Neuronal stem cell (in vitro differentiated cells): ENCODE measurements around the gene MYH14.

Source experiments
- DNase-seq: peaks from one replicate; pipeline ENCODE4 v3.0.0-alpha.2; 2013; ENCODE audit warnings: low spot score
- H2AFZ ChIP-seq: one replicate; pipeline ENCODE4 v1.6.1; 2013; ENCODE audit warnings: mild to moderate bottlenecking, low read length, inconsistent platforms
- H2AK5ac ChIP-seq: 2 replicates; pipeline ENCODE4 v1.6.1; 2013; ENCODE audit warnings: low read depth, mild to moderate bottlenecking, inconsistent platforms, low read length, moderate library complexity, mixed read lengths
- H2BK120ac ChIP-seq: 2 replicates; pipeline ENCODE4 v1.6.1; 2013; ENCODE audit warnings: low read depth, mild to moderate bottlenecking, inconsistent platforms, low read length, moderate library complexity, mixed read lengths
- H2BK12ac ChIP-seq: one replicate; pipeline ENCODE4 v1.6.1; 2013; ENCODE audit warnings: low read length, inconsistent platforms
- H2BK15ac ChIP-seq: 2 replicates; pipeline ENCODE4 v1.6.1; 2013; ENCODE audit warnings: mild to moderate bottlenecking, low read length, inconsistent platforms, mixed read lengths
- H2BK5ac ChIP-seq: one replicate; pipeline ENCODE4 v1.6.1; 2013; ENCODE audit warnings: inconsistent platforms, mild to moderate bottlenecking, low read length, moderate library complexity
- H3K14ac ChIP-seq: one replicate; pipeline ENCODE4 v1.6.1; 2013; ENCODE audit warnings: low read length, inconsistent platforms
- H3K18ac ChIP-seq: 2 replicates; pipeline ENCODE4 v1.6.1; 2013; ENCODE audit warnings: low read length, inconsistent platforms
- H3K23ac ChIP-seq: 2 replicates; pipeline ENCODE4 v1.6.1; 2013; ENCODE audit warnings: low read depth, mild to moderate bottlenecking, mixed read lengths, low read length, inconsistent platforms; ENCODE audit not compliant: poor library complexity
- H3K27ac ChIP-seq: replicated peaks from 3 replicates; pipeline ENCODE4 v1.5.1; 2013; ENCODE audit warnings: low read length, inconsistent platforms
- H3K27me3 ChIP-seq, 3 experiments: 2 replicates each; pipeline ENCODE4 v1.6.1; 2013; ENCODE audit warnings: low read length in 3 of 3, mild to moderate bottlenecking in 2 of 3, inconsistent platforms in 1 of 3, low read depth in 1 of 3, mixed read lengths in 1 of 3, moderate library complexity in 1 of 3; ENCODE audit not compliant: control insufficient read depth in 3 of 3, insufficient read depth in 3 of 3
- H3K36me3 ChIP-seq, 2 donors: replicated peaks in 1 of 2; 2 replicates each; pipeline ENCODE4 v1.6.1; 2013; ENCODE audit warnings: low read length in 2 of 2; ENCODE audit not compliant: control insufficient read depth in 2 of 2, insufficient read depth in 2 of 2
- H3K4ac ChIP-seq: 2 replicates; pipeline ENCODE4 v1.6.1; 2013; ENCODE audit warnings: inconsistent platforms, mild to moderate bottlenecking, low read length, moderate library complexity
- H3K4me1 ChIP-seq, 2 donors: 1 replicate in 1 of 2; 2 replicates in 1 of 2; pipeline ENCODE4 v1.6.1; 2013; ENCODE audit warnings: low read length in 2 of 2, low read depth in 1 of 2; ENCODE audit not compliant: control insufficient read depth in 2 of 2, insufficient read depth in 1 of 2
- H3K4me2 ChIP-seq: one replicate; pipeline ENCODE4 v1.6.1; 2013; ENCODE audit warnings: mild to moderate bottlenecking, low read length, inconsistent platforms; ENCODE audit not compliant: insufficient read depth, poor library complexity, severe bottlenecking
- H3K4me3 ChIP-seq, 2 donors: 2 replicates each; pipeline ENCODE4 v1.5.1; 2013; ENCODE audit warnings: low read length in 2 of 2, mild to moderate bottlenecking in 2 of 2, inconsistent platforms in 1 of 2, moderate library complexity in 1 of 2
- H3K79me1 ChIP-seq: one replicate; pipeline ENCODE4 v1.6.1; 2013; ENCODE audit warnings: low read depth, mild to moderate bottlenecking, inconsistent platforms, low read length, moderate library complexity
- H3K9ac ChIP-seq: one replicate; pipeline ENCODE4 v1.6.1; 2013; ENCODE audit warnings: mild to moderate bottlenecking, low read depth, low read length, inconsistent platforms; ENCODE audit not compliant: poor library complexity
- H3K9me3 ChIP-seq, 2 donors: replicated peaks in 1 of 2; 2 replicates each; pipeline versions ENCODE3 to v1.6.1; 2013; ENCODE audit warnings: low read length in 2 of 2, mild to moderate bottlenecking in 2 of 2, inconsistent platforms in 1 of 2, low read depth in 1 of 2, mixed read lengths in 1 of 2, moderate library complexity in 1 of 2; ENCODE audit not compliant: control insufficient read depth in 2 of 2, insufficient read depth in 1 of 2
- H4K8ac ChIP-seq: one replicate; pipeline ENCODE4 v1.6.1; 2013; ENCODE audit warnings: low read depth, mild to moderate bottlenecking, inconsistent platforms, low read length, moderate library complexity
- H4K91ac ChIP-seq: one replicate; pipeline ENCODE4 v1.6.1; 2013; ENCODE audit warnings: low read length, low read depth, mild to moderate bottlenecking, inconsistent platforms; ENCODE audit not compliant: poor library complexity
- WGBS, 2 donors: extraction: QIAGEN DNeasy Blood & Tissue Kit; methylation state at CpG; one replicate each; pipeline ENCODE4 v1.1.7; 2013; ENCODE audit warnings: missing lambda C conversion rate in 2 of 2, mixed read lengths in 1 of 2; ENCODE audit not compliant: insufficient read length in 2 of 2, insufficient replicate concordance in 1 of 2; ENCODE audit errors: extremely low coverage in 2 of 2; 5-methylcytosine and 5-hydroxymethylcytosine counted together

MYH14 gene

GRCh38 chr19:50248826-50249225 is 45.4 kb downstream of the MYH14 start:
- Histone ChIP-seq H3K18ac (no peak overlapping the region), H3K4me3 (peak overlapping the region in 1 of 2 donors; percentile 16), H2BK120ac (no peak overlapping the region)

GRCh38 chr19:50249636-50250035 is 46.2 kb downstream of the MYH14 start:
- no peak for DNase-seq
- no peak overlapping the region for H2AFZ ChIP-seq
- peaks cover 10 to 11% of the 10 kb centered on the region in 2 donors for H3K9me3 ChIP-seq
- peaks cover 0 to 7% (median 0%) of the 10 kb centered on the region in 3 experiments for H3K27me3 ChIP-seq
- H2AK5ac ChIP-seq, result no peak overlapping the region
- H3K4me2 ChIP-seq, result no peak overlapping the region
- no peak overlapping the region for H2BK12ac ChIP-seq
- no peak overlapping the region for H4K91ac ChIP-seq
- H3K18ac ChIP-seq, result peak overlapping the region; percentile 48
- H3K36me3 ChIP-seq, result peaks cover 0 to 5% of the 10 kb centered on the region in 2 donors
- no peak overlapping the region for H3K23ac ChIP-seq
- H3K9ac ChIP-seq, result no peak overlapping the region
- no peak overlapping the region for H3K27ac ChIP-seq
- no peak overlapping the region for H2BK120ac ChIP-seq
- WGBS, 2 donors, result no CpG with 5 or more reads among the region's 16 CpGs
- no peak overlapping the region for H3K4me3 ChIP-seq
- no peak overlapping the region for H4K8ac ChIP-seq
- H3K14ac ChIP-seq, result peak overlapping the region; percentile 56
- no peak overlapping the region for H3K4ac ChIP-seq
- no peak overlapping the region for H2BK15ac ChIP-seq
- no peak overlapping the region for H2BK5ac ChIP-seq
- H3K79me1 ChIP-seq, result peaks cover 2% of the 10 kb centered on the region
- no peaks in the 10 kb centered on the region for H3K4me1 ChIP-seq

More at GRCh38 chr19:50248826-50249225, 45.4 kb downstream of the MYH14 start:
- Histone ChIP-seq H2BK5ac (no peak overlapping the region), H3K9me3 (peaks cover 10 to 11% of the 10 kb centered on the region in 2 donors), H3K79me1 (peaks cover 2% of the 10 kb centered on the region), H4K8ac (peak overlapping the region; percentile 65), H2AK5ac (no peak overlapping the region), H2BK12ac (no peak overlapping the region), H3K23ac (peak overlapping the region; percentile 85), H3K27ac (no peak overlapping the region), H2AFZ (no peak overlapping the region), H3K36me3 (peaks cover 0 to 5% of the 10 kb centered on the region in 2 donors), H3K27me3 (peaks cover 0 to 7% (median 0%) of the 10 kb centered on the region in 3 experiments), H3K14ac (no peak overlapping the region), H3K9ac (no peak overlapping the region), H3K4ac (no peak overlapping the region), H4K91ac (no peak overlapping the region), H3K4me1 (no peaks in the 10 kb centered on the region), H3K4me2 (no peak overlapping the region), H2BK15ac (no peak overlapping the region)
- no peak for DNase-seq
- WGBS, 2 donors, result no CpG with 5 or more reads among the region's 19 CpGs

GRCh38 chr19:50250450-50251136 is 47.2 kb downstream of the MYH14 start:
- no peak overlapping the region for H3K9ac ChIP-seq
- no peak overlapping the region for H2BK12ac ChIP-seq
- no peaks in the 10 kb centered on the region for H3K4me1 ChIP-seq
- H3K79me1 ChIP-seq, result peaks cover 2% of the 10 kb centered on the region
- peaks cover 0 to 5% of the 10 kb centered on the region in 2 donors for H3K36me3 ChIP-seq
- no peak overlapping the region for H4K8ac ChIP-seq
- no peak overlapping the region for H2AK5ac ChIP-seq
- DNase-seq, result no peak
- no peak overlapping the region for H2BK120ac ChIP-seq
- H3K27me3 ChIP-seq, result peaks cover 0 to 7% (median 0%) of the 10 kb centered on the region in 3 experiments
- no peak overlapping the region for H3K23ac ChIP-seq
- H2BK15ac ChIP-seq, result no peak overlapping the region
- no peak overlapping the region for H4K91ac ChIP-seq
- H3K9me3 ChIP-seq, result peaks cover 10 to 13% of the 10 kb centered on the region in 2 donors
- H3K4me3 ChIP-seq, result no peak overlapping the region
- H3K27ac ChIP-seq, result no peak overlapping the region
- H2AFZ ChIP-seq, result no peak overlapping the region
- no peak overlapping the region for H3K4ac ChIP-seq
- H3K14ac ChIP-seq, result no peak overlapping the region
- WGBS, 2 donors, result no CpG with 5 or more reads among the region's 15 CpGs
- H3K18ac ChIP-seq, result no peak overlapping the region
- H3K4me2 ChIP-seq, result no peak overlapping the region
- H2BK5ac ChIP-seq, result no peak overlapping the region

- no peak overlapping the region for H4K91ac ChIP-seq
- peaks cover 0 to 2% of the 10 kb centered on the region in 2 donors for H3K36me3 ChIP-seq
- H3K27ac ChIP-seq, result no peak overlapping the region
- no peak overlapping the region for H2BK12ac ChIP-seq
- H3K9me3 ChIP-seq, result peaks cover 10 to 13% of the 10 kb centered on the region in 2 donors
- no peak overlapping the region for H4K8ac ChIP-seq
- H3K9ac ChIP-seq, result no peak overlapping the region
- H3K23ac ChIP-seq, result no peak overlapping the region
- no peaks in the 10 kb centered on the region for H3K4me1 ChIP-seq
- no peak overlapping the region for H3K14ac ChIP-seq
- H2BK120ac ChIP-seq, result no peak overlapping the region
- no peak overlapping the region for H2BK15ac ChIP-seq
- no peak for DNase-seq
- whole genome bisulfite sequencing, 2 donors, result no CpG with 5 or more reads among the region's 23 CpGs
- H3K27me3 ChIP-seq, result no peaks in the 10 kb centered on the region
- H3K18ac ChIP-seq, result no peak overlapping the region
- H3K4me3 ChIP-seq, result no peak overlapping the region
- no peak overlapping the region for H3K4ac ChIP-seq
- H2AFZ ChIP-seq, result no peak overlapping the region
- H2BK5ac ChIP-seq, result no peak overlapping the region
- H2AK5ac ChIP-seq, result no peak overlapping the region
- H3K79me1 ChIP-seq, result no peaks in the 10 kb centered on the region
- no peak overlapping the region for H3K4me2 ChIP-seq
Measured at GRCh38 chr19:50252111-50252886, 48.9 kb downstream of the MYH14 start.
